AG08396 (cell line): ENCODE measurements around the gene SIK3.

Experiments used
- DNase-seq: peaks from one replicate; pipeline ENCODE4 v3.0.0; 2012; ENCODE audit warnings: low spot score, mixed read lengths

SIK3 gene

DNA sequence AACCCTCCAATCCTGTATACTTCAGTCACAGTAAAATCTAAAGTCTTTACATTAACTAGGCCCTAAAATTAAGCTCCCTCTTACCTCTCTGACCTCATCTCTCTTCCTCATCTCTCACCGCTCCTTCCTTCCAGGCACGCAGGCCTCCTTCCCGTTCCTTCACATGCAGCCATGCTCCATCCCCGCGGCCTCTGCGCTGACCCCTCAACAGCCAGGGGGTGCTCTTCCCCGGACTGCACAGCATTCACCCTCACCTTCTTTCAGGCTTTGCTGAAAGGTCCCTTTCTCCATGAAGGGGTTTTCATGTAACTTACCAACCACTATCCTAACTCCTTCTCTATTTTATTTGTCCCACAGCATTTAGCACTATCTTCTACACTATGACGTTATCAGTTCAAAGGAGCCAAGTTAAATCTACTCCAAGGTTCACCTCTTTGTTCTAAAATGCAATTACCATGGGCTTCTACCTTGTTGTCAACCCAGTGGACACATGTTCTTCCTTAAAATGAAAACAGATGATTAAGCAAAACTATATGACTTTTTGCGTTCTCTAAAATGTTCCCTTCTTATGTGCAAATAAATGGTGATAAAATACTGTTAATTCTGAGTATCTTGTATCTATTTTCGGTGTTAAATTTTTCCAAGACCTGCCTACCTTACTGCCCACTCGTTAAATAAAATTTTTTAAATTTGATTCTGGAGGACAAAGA is 203.0 kb downstream of the SIK3 start:
- DNase-seq: no peak

DNA sequence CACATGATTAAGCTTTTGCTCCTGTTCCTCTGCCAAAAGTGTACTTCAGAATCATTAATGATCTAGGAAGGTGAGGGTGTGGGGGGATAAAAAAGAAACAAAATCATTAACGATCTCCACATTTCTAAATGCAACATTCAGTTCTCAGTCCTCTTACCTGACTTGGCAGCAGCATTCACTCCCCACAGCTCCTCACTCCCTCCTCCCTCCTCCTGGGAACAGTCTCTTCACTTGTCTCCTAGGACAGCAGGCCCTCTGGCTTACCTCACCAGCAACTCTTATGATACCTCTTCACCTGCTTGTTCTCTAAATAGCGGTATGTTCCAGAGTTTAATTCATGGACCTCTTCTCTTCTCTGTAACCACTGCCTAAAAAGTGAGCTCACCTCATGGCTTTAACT is 204.3 kb downstream of the SIK3 start:
- no peak for DNase-seq

DNA sequence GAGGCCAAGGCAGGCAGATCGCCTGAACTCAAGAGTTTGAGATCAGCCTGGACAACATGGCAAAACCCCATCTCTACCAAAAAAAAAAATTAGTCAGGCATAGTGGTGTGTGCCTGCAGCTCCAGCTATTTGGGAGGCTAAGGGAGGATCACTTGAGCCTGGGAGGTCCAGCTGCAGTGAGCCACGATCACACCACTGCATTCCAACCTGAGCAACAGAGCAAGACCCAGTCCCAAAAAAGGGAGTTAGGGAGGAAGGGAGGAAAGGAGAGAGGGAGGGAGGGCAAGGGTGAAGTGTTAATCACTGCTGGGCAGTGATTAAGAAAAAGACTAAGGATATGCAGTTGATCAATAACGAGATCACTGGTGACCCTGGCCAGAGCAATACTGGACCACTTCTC is 204.8 kb downstream of the SIK3 start:
- no peak for DNase-seq

DNA sequence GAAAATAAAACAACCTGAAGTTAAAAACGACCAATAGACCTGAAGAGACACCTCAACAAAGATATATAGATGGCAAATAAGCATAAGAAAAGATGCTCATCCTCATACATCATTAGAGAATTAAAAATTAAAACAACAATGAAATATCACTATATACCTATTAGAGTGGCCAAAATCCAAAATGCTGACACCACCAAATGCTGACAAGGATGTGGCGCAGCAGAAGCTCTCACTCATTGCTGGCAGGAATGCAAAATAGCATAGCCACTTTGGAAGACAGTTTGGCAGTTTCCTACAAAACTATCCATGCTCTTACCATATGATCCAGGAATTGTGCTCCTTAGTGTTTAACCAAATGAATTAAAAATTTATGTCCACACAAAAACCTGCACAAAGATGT is 205.9 kb downstream of the SIK3 start:
- DNase-seq: no peak

DNA sequence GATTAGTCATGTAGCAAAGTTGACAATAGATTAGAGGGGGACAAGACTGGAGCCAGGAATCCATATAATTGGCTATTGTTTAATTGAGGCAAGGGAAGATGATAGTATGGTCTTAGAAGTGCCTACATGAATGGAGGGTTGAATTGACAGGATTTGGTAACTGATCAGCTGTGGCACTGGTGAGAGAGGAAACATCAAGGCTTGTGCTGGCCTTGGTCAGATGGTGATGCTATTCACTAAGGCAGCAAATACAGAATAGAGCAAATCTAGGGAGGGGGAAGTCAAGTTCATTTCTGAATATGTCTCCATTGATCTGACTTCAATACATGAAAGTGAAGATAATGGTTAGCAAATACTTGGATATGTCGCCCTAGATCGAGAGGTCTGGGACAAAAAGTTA is 206.5 kb downstream of the SIK3 start:
- no peak for DNase-seq

DNA sequence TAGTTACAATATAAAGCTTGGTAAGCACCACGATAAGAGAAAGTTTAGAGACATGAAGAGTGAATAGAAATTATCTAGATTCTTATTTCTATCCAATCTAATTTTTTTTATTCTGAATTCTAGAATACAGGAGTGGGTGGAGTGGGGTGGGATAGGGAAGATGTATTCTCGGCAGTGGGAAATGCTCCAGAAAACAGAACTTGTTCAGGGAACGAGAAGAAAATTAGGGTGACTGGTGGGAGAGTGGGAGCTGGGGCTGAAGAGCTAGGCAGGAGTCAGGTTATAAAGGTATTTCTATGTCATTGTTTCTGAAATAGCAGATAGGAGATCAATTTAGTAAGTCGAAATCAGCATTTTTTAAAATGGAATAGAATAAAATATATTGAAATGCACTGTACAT is 207.6 kb downstream of the SIK3 start:
- no peak for DNase-seq

DNA sequence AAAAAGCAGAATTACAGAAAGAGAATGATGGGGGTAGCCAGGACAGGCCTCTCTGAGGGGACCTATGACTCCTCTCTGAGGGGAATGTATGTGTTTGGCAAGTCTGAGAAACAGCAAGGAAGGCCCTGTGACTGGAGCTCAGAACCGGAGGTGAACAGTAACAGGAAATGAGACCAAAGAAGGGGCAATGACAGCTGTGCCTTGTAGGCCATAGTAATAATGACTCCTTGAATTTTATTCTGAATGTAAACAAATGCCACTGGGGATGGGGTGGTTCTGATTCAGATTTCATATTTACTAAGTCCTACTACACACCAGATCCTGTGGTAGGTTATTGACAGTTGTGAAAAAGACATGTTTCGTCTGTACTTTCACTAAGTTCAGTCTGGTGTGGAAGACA is 208.0 kb downstream of the SIK3 start:
- DNase-seq: no peak

DNA sequence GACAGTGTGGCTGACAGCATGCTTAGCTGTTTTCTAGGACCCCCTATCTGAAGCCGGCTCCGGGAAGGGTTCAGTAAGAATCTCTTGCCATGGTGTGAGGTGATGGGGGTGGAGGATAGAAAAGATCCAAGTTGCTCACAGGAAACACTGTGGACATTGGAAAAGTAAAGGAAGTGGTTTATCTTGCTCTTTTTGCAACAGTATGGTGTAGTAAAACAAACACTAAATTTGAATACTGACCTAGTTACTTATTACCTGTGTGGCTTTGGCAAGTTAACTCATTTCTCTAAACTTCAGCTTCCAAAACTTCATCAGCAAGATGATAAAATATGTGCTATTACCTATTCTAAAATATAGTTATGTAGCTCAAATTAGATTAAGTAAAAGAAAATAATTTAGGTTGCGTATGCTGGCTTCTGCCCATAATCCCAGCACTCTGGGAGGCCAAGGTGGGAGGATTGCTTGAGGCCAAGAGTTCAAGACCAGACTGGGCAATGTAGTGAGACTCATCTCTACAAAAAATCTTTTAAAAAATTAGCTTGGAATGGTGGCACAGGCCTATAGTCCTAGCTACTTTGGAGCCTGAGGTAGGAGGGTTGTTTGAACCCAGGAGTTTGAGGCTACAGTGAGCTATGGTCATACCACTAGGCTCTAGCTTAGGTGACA is 209.2 kb downstream of the SIK3 start:
- DNase-seq: no peak

DNA sequence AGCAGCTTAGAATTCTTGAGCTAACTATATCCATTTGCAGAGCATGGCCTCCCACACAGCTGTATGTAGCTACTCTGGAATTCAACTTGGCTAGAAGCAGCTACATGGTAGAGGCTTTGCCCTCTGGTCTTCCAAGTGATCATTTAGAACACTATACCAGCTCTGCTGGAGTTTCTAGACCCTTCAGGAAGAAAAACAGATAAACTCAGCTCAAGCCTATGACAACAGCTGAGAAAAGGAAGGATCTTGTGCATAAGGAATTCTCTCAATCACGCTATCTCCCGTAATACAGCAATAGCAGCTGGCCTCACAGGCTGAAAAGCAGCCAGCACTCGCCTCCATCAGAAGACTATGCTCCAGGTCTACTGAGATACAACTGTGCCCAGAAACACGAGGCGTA is 210.2 kb downstream of the SIK3 start:
- no peak for DNase-seq

DNA sequence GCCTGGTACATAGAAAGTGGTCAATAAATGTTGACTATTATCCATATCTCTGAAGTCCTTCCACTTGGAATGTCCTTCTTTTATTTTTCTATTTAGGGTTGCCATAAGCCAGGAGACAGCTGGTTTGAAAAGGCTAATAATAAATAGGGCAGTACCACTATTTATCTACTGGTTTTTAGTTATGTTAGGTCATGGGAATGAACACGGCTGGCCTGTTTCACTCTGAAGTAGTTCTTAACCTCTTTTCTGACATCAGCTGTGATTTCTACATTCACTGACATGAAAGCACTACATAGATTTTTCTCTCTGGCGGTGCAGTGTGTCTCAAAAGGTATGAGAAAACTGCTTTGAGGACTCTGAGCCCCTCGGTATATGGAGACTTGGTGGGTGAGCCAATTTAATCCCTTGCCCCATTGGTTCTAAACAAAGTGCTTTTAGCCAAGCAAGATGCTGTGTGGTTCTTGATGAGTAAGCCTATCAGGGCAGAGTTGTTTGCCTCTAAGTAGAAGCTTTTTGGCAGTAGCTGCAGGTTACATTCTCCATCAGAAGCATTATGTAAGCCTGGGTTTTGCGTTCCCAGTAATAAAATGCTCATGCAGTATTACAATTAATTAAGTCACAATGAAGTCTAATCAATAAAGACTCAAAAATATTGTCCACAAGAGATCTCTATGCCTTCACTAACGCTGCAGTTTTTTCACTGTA is 212.1 kb downstream of the SIK3 start:
- DNase-seq: peak; percentile 54

DNA sequence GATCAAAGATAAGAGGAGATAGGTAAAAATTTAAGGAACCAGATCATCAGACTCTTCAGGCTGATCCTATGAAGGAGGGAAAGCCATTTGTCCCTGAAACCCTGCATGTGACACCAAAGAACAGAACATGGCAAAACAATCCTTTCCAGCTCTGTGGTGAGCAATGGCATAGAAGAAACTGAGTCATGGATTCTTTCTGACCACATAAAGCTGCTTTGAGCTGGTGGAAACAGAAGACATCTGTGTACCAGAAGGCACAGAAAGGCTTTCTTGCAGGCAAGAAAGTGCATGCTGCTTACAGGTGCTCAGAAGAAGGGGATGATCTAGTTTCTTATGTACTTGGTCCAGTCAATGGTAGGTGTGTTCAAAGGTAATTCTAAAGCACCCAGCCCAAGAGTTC is 215.8 kb downstream of the SIK3 start:
- DNase-seq: peak; percentile 72

DNA sequence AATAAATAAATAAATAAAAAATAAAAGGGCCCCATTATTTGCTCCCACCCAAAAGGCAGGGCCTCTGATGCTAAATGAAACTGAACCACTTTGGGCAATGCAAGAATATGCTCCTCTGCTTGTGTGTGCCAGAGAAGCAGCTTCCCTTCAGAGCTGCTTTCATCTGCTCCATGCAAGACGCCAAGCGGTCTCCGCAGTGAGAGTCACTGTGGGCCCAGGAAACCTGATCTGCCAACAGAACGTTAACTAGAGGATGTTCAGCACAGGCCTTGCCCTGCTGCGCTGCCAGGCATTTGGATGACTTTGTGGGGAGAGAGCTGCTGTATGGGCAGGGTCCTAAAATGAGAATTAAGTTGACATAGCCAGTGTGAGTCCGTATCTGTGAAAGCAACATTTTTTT is 217.1 kb downstream of the SIK3 start:
- no peak for DNase-seq

DNA sequence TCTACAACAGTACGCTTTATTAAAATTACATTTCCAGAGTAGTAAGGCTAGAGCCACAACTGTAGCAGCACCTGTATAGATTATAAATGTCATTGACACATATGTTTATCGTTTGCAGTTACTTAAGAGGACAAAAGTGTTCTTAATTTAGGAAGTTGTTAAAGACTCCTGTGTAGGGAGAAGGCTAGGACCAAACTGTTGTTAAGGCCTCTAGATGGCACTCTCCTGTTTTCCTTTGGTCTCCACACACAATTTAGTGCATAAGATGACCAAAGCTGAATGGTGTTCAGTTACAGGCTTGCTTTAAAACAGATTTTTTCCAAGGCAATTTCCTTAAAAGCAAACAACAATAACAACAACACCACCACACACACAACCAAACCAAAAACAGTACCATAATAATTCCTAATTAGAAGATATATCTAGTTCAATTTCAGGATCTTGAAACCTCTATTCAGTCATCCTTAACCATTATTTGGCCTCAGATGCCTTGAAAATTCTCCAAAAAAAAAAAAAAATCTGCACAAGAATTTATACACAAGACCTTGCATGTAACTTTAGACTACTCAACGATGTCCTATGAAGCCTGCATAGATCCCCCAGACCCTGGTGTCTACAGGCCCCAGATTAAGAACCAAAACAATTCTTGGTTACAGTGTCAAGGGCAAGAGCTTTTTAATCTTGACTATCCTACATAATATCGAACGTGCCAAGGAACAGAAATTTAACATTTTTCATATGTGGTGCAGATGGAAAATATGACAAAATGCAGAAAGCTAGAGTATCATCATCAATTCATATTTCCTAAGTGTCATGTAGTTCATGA is 218.2 kb downstream of the SIK3 start:
- DNase-seq: peak; percentile 52

DNA sequence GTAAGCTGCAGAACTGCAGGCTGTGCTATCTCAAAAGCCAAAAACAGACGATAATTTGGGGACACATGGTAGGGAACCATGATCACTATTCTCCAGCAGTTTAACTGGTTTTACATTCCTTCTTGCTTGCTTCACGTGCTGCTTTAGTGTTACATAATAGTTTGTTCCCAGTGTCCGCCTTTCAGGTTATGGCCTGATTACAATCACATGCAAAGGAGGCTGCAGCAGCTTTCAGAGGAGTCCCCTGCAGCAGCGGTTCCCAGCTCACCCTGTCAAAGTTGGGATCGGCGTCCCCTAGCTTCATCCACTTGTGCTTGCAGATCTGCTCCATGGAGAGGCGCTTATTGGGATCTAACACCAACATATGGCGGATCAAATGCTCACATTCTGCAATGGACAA is 221.6 kb downstream of the SIK3 start:
- DNase-seq: no peak

DNA sequence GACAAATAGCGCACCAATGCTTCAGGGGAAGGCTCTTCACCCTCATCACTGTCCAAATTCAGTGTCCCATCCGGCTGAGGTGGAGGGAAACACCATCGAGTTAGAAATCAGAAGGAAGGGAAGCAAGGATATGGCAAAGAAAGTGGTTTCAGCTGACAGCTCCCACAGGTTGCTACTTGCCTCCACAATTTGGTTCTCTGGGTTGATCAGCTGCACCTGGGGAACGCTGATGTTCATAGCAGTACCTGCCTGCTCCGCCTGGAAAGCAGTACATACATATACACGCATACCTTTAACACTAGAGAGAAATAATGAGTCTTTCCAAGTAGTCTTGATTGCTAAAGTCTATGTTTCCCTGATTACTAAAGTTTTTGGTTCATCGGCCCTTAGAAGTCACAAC is 223.0 kb downstream of the SIK3 start:
- DNase-seq: no peak

DNA sequence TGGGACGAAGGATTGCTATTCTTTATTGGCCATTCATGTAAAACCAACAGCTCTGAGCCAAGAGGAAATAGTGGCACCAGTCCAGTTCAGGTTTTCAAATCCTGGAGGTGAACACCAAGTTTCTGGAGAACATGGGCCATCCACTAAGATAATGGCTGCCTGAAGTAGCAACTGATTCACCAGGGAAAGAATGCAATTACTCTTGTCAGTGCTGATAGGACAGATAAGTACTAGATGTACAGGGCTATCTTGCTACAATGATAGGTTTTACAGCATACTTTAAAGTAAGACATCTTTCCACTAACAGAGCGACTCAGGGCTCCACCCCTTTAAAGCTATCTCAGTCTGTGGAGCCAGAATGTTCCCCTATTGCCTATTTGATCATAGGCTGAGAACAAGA is 224.0 kb downstream of the SIK3 start:
- DNase-seq: no peak

DNA sequence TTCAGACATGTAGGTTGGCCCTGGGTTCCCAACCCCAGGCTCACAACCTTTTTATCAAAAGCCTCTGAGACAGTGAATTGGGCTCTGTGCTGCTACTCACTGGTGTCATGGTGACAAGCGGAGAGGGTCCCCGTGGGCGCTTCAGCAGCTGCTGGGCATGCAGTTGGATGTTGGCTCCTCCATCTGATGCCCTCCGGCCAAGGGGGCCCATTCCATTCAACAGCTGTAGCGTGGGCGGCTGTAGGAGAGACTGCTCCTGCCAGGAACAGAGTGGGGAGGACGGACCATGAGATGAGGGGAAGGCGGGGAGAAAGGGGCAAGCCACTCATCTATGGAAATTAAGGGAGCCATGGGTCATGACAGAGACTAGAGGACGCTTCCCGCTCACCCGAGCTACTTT is 224.8 kb downstream of the SIK3 start:
- no peak for DNase-seq

DNA sequence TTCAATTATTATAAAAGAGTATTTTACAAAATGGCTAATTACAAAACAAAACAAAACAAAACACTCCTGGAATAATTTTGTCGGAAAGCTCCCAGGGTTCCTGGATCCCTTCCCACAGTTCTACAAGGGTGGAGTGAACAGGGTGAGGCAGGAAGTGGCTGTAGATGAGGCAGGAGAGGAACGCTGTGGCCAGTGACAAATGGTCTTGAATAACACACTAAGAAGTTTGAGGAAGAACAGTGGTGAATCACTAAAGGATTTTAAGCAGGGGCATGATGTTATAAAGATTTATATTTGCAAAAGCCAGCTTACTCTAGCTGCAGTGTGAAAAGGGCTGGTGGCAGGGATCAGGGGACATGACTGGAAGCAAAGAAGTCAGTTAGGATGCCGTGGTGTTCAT is 227.0 kb downstream of the SIK3 start:
- DNase-seq: peak; percentile 62

DNA sequence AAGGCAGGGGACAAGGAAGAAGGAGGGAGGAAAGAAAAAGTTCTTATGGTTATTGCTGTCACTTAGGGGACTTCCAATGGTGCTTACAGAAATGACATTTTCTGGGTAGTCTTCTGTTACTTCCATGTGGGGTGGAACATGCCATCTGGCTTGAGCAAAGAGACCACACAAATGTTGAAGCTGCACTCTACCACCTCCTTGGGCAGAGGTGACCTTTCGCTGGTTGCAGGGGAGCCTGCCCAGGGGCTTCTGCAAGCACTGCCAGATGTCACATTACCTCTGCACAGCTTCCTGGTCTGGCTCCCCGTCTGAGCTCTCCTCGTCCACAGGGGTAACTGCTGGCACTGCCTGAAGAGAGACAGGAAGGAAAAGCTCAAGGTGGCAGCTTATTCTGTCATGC is 228.2 kb downstream of the SIK3 start:
- DNase-seq: no peak

DNA sequence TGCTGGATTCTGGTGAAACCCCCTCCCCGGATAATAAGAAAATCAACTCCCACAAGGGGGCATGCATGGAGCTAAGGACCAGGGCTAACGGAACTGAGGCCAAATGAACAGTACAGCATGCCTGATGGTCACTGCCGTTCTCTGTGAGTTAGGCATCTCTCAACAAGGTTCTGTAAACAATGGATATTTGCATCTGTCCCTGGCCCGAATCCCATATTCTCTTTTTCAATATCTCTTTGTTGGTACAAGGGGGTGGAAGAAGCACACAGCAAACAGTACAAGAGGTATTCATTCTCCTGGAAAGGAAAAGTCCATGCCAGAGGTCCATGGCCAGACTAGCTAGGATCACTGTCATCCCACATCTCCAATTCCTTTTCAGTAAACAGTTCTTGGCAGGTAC is 228.6 kb downstream of the SIK3 start:
- no peak for DNase-seq

DNA sequence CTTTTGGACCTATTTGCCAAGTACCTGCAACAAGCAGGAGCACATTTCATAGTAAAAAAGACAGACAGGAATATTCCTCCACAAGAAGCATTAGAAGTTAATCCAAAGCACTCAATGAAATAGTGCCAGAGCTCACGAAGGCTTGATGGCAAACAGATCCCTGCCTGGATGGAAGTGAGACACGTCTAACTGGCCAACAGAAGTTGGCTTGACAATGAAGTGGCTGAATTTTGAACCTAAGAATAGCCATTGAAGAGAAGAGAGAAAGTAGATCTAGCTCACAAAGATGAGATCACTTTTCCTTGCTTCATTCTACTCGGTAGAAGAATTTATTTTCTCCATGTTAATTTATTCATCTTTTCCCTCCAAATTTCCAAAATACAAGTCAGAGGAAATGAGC is 230.2 kb downstream of the SIK3 start:
- no peak for DNase-seq

DNA sequence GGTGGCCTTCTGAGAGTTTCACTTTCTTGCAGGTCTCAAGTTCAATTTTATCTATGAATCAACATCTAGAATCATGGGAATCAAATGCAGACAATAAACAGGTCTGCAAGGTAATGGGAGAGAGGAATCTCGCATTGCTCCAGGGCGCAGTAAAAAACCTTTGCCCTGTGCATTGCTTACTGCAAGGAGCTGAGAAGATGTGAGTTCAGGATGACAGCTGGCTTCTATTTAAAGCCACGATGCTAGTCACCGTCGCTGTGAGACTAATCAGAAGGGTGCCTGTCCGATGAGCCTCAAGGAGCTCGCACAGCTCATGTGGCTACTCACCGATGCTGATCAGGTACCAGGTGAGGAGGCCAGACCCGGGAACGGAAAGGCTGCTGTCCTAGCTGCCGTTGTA is 230.6 kb downstream of the SIK3 start:
- DNase-seq: no peak
